Measurements from ENCODE around the gene WDR62. TPM values are rescaled to one million over a fixed set of nuclear protein-coding genes. Genes with fewer than 3 reads are reported as not detected.
A peak's percentile ranks its signal among the peaks of the same experiment; 100 is the strongest.

WDR62 gene
- 1 to 10 TPM in 3 of 4 donors, under 1 TPM in 1; 0.81 to 3.8 (median 2.8) TPM for total RNA-seq
- 1 to 10 TPM; 2.3 to 7.2 (median 2.6) TPM for polyA plus RNA-seq
- long read RNA-seq, donor 1, result 0 reads
- long read RNA-seq, donor 2, partial matches to known transcripts, result 14 of 17 reads
- long read RNA-seq, donor 2, other reads (novel, unspliced or antisense), result 3 of 17 reads

DNA sequence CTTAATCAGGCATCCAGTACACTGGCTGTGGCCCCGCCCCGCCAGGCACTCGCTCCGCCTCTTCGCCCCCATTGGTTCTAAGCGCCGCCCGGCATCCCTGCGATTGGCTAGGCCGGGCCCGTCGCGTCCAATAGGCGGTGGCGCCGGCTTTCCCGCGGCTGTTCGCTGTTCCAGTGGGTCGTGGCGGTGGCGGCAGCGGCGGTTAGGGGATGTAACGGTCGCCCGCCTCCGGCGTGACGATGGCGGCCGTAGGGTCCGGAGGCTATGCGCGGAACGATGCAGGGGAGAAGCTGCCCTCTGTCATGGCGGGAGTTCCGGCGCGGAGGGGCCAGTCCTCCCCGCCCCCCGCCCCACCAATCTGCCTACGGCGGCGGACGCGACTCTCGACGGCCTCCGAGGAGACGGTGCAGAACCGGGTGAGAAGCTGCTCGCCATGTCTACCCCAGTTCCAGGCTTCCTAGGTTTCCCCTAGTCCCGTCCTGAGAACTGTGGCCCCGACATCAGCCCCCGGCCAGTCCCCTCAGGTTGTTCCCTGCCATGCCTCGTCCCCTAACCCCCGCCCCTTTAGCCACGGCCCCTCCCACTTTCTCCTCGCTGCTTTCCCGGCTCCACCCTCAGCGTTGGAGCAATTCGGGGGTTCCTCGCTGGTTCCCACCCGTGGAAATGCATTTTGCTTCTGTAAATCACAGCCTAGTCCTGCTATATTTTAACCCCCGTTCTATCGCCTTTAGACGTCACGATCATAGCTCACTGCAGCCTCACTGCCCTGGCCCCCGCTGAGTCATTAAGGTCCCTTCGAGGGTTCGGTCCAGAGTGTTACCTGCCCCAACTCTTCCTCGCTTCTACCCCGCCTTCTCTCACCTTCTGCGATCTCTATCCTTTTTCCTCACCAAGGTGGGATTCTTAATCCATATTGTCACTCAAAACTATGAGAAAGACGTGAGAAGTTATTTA lies at the start of gene WDR62:
Gene WDR62, plus strand, starts transcription at position 165 of the 954 bp plus-strand sequence. Its CDS starts 75 bp downstream, at position 240.
- Histone ChIP-seq H3K36me3 (ENCODE audit: insufficient read depth in 1 of 2, low read depth in 1 of 2) (no peaks in the 10 kb centered on the region), H3K4me1 (peaks cover 19% of the 10 kb centered on the region), H3K4me3 (peak within 1 kb of the TSS; percentile 71), H3K27me3 (ENCODE audit: insufficient read depth in 3 of 3, low read length in 2 of 3) (no peaks in the 10 kb centered on the region), H3K27ac (peak within 1 kb of the TSS; percentile 90), H3K9me3 (no peaks in the 10 kb centered on the region)
- ATAC-seq (peak; percentile 86 to 90 (median 88)), DNase-seq (peak; percentile 94 to 96)
- 0 to 1% (median 1%) methylated on average over 58 to 76 of the region's 76 CpGs for WGBS, 3 donors
- TF ChIP-seq, protein P1, sequence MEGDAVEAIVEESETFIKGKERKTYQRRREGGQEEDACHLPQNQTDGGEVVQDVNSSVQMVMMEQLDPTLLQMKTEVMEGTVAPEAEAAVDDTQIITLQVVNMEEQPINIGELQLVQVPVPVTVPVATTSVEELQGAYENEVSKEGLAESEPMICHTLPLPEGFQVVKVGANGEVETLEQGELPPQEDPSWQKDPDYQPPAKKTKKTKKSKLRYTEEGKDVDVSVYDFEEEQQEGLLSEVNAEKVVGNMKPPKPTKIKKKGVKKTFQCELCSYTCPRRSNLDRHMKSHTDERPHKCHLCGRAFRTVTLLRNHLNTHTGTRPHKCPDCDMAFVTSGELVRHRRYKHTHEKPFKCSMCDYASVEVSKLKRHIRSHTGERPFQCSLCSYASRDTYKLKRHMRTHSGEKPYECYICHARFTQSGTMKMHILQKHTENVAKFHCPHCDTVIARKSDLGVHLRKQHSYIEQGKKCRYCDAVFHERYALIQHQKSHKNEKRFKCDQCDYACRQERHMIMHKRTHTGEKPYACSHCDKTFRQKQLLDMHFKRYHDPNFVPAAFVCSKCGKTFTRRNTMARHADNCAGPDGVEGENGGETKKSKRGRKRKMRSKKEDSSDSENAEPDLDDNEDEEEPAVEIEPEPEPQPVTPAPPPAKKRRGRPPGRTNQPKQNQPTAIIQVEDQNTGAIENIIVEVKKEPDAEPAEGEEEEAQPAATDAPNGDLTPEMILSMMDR (IDR thresholded peaks at IDR 0.05), result no peak
- intact Hi-C loops (cut with DNase I), result loop anchor here (2.0 to 5.0 kb wide), 5 partner anchors 38 to 116 kb away; partner anchors contain the start of genes POLR2I (in 2 of the 2), OVOL3 (in 1 of the 2), SDHAF1 (in 1 of the 2) and TBCB (in 1 of the 2)

DNA sequence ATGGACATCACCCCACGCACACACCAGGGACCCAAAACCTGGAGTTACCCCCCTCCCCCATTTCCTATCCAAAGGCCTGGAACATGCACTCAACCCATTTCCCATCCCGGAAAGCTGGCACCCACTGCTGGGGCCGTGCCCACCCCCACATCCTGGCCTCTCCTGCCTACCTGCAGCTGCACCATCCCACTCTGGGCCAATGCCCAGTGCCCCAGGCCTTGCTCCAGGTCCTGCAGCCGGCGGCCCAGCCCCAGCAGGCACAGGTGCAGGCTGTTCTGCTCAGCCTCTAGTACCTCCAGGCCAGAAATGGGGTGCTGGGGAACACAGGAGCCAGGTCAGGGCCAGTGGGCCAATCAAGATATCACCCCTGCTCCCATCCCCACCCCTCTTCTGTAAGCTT lies 47.7 kb upstream of the WDR62 start:
- Histone ChIP-seq H3K27ac (no peak overlapping the region), H3K9me3 (no peaks in the 10 kb centered on the region), H3K27me3 (ENCODE audit: insufficient read depth in 3 of 3, low read length in 2 of 3) (peaks cover 0 to 2% (median 0%) of the 10 kb centered on the region in 3 donors), H3K4me1 (no peaks in the 10 kb centered on the region), H3K36me3 (ENCODE audit: insufficient read depth in 1 of 2, low read depth in 1 of 2) (peaks cover 0 to 4% of the 10 kb centered on the region in 2 donors), H3K4me3 (no peak overlapping the region)
- intact Hi-C loops (cut with DNase I), result no loop called here
- TF ChIP-seq, protein P1 (IDR thresholded peaks at IDR 0.05), result no peak
- WGBS, 3 donors, result 70 to 78% (median 76%) methylated on average over 5 of the region's 5 CpGs
- ATAC-seq, result no peak
- DNase-seq, result no peak

- peaks cover 0 to 2% of the 10 kb centered on the region in 2 donors for H3K36me3 ChIP-seq (ENCODE audit: insufficient read depth in 1 of 2, low read depth in 1 of 2)
- peak within 1 kb of the TSS; percentile 49 for H3K4me3 ChIP-seq
- ATAC-seq, result peak in 1 of 4 donors; percentile 7
- peaks cover 4% of the 10 kb centered on the region for H3K4me1 ChIP-seq
- H3K27me3 ChIP-seq (ENCODE audit: insufficient read depth in 3 of 3, low read length in 2 of 3), result peaks cover 0 to 2% (median 0%) of the 10 kb centered on the region in 3 donors
- no peak for DNase-seq
- TF ChIP-seq, protein P1 (IDR thresholded peaks at IDR 0.05), result no peak
- intact Hi-C loops (cut with DNase I), result no loop called here
- no peak within 1 kb of the TSS for H3K27ac ChIP-seq
- no peaks in the 10 kb centered on the region for H3K9me3 ChIP-seq
- 45 to 51% (median 50%) methylated on average over 19 of the region's 19 CpGs for WGBS, 3 donors
These were observed 46.2 kb upstream of the WDR62 start, which contains the start of gene SYNE4 for GRCh38 chr19:36008336-36008978. SYNE4 (minus strand) TSS chr19:36008813; CDS start chr19:36008681, 132 bp downstream.

DNA sequence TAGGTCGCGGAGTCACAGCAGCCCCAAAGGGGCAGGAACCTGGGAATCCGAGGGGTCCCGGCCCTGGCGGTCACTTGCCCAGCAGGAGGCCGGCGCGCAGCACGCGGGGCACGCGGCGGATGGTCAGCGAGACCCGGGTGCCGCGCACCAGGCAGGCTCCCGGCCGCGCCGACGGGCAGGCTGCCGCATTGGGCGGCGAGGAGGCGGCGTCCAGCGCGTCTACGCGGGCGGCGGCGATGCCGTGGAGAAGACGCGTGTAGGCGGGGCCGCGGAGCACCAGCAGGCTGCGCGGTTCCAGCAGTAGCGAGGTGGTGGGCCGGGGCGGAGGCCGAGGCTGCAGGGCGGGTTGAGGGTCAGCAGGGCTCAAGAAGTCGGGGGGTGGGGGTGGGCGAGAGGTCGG lies 45.5 kb upstream of the WDR62 start:
- TF ChIP-seq, protein P1 (IDR thresholded peaks at IDR 0.05), result no peak
- Histone ChIP-seq H3K27me3 (ENCODE audit: insufficient read depth in 3 of 3, low read length in 2 of 3) (peaks cover 0 to 2% (median 0%) of the 10 kb centered on the region in 3 donors), H3K36me3 (ENCODE audit: insufficient read depth in 1 of 2, low read depth in 1 of 2) (no peaks in the 10 kb centered on the region), H3K9me3 (no peaks in the 10 kb centered on the region), H3K4me1 (peaks cover 6% of the 10 kb centered on the region), H3K4me3 (peak overlapping the region; percentile 49), H3K27ac (no peak overlapping the region)
- DNase-seq (peak; percentile 78 to 80), ATAC-seq (peak in 2 of 4 donors; percentile 15 to 35)
- 1 to 2% (median 1%) methylated on average over 45 to 50 of the region's 50 CpGs for WGBS, 3 donors
- intact Hi-C loops (cut with DNase I), result no loop called here

All from psoas muscle (tissue), 8 donors.